Skeletal muscle cell (primary cell): ENCODE data around the gene OLFM1.
"Not testable (repeated sequence)": the region's sequence is repeated elsewhere in the genome, so short reads cannot be mapped to it uniquely, and the experiment has no call there.

Experiments used
- DNase-seq: peaks from one replicate; pipeline ENCODE4 v3.0.0-alpha.2; 2010; ENCODE audit warnings: low read depth
- H3K4me3 ChIP-seq: 2 replicates; pipeline ENCODE4 v1.5.1; 2011; ENCODE audit warnings: low read depth, mild to moderate bottlenecking, control low read depth, low read length, moderate library complexity

The OLFM1 gene

DNA sequence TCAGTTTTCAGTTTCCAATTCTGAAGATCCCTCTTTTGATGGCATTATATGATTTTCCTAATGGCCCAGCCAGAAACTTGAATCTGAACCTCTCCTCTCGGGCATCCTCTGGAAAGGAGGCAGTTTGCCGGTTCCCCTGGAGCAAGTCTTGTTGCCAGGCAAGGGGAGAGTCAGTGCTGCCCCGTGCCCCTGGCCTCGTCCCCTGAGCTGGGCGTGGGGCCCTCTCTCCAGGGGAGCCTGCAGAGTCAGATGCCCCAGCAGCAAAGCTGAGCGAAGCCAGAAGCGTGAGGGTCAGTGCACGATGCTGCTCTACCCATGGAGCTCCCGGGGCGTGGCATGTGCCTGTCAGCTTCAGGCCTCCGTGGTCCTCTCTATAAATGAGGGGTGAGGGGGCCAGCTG is 14.0 kb downstream of the OLFM1 start:
- no peak overlapping the region for H3K4me3 ChIP-seq
- no peak for DNase-seq

DNA sequence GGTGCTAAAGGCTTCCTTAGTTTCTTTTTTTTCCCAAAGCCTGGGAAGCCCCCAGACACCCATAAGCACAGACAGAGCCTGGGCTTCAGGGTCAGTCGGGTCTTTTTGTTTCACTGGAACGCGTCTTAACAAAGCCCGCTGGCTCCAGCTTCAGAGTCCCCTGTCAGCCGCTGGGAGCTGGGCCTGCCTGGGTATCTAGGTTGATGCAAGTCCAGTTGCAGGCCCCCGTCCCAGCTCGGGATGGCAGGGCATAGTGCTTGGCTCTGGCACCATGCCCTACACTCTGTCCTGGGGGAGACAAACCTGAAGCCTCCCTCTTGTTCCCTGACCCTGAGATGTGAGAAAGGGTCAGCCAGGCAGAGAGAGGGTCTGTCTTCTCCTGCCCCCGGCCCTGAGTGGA is 14.5 kb downstream of the OLFM1 start:
- no peak for DNase-seq
- no peak overlapping the region for H3K4me3 ChIP-seq

DNA sequence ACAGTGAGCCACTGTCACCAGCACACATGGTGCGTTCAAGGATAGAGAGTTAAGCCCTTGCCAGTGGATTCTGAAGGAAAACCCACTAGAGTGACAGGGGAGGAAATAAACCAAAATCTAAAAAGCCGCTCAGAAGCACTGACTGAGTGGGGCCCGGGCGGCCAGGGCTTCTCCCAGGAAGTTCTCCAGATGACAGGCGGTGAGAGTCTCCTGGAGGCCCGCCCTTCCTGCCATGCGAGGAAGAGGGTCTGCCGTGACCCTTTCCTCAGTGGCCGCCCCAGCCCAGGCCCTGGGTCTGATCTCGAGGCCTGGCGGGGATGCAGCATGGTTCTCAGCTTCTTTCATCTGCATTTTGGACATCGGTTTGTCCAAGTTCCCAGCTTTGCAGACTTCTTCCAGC is 14.9 kb downstream of the OLFM1 start:
- no peak for DNase-seq
- no peak overlapping the region for H3K4me3 ChIP-seq

DNA sequence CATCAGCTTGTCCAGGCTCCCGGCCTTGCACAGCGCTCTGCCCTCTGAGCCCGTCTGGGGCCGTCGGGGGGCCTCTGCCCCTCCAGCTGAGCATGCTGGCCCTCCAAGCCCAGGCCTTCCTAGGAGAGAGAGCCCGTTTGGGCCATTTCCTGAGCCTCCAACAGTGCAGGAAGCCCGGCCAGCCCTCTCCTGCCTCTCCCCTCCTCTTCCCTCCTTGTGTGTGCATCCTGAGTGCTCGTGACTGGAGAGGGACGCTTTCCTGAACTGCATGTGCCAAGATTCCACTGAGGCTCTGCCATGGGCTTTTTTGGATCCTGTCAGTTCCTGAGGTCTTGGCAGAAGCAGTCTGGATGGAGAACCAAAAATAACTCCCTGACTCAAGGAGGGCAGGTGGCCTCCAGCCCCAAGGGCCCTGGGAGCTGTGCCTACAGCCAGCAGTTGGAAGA is 15.6 kb downstream of the OLFM1 start:
- DNase-seq: no peak
- no peak overlapping the region for H3K4me3 ChIP-seq

DNA sequence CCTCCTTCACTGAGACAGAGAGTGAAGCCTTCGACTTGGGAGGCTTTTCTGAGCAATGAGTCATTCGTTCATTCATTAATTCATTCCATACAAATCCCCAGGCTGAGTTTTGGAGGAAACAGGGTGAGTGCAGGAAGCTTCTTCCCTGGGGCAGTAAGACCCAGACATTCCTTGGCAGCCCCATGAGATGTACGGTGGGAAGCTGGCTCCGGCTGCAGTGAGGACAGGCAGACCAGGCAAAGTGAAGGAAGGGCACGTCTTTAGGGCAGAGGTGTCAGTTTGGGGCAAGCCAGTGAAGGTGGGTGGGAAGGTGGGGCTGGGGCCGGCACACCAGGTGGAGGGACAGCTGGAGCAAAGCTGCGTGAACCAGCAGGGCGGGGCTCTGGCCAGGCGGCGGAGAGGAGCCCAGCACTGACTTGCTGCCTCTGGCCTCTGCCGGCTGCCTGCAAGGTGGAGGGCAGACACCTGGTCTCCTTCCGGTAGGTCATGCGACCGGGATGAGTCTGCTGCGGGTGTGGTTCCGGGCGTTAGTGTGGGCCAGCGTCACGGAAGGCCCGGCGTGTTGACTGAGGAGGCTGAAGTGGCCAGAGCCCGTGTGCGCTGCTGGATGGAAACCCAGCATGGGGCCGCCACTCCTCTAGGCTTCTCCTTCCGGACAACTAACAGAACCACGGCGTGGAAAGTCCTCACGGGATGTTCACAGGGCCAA is 16.6 kb downstream of the OLFM1 start:
- H3K4me3 ChIP-seq: no peak overlapping the region
- DNase-seq: no peak

DNA sequence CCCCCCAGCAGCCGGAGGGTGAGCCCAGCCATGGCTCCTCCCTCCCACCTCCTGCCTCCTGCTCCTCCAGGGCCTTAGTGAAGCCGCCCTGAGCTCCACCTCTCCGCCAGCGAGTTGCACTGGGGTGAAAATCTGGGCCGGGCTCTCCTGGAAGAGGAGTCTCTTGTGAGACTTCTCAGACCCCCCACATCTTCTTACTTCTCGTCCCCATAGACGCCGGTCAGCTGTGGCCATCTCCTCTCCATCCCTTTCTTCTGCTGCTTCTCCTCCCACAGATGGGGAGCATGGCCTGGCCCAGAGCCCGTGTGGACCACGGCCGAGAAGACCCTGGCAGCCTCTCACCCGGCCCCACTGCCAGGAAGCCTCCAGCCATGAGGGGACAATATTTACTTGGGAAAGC is 17.3 kb downstream of the OLFM1 start:
- H3K4me3 ChIP-seq: no peak overlapping the region
- no peak for DNase-seq

DNA sequence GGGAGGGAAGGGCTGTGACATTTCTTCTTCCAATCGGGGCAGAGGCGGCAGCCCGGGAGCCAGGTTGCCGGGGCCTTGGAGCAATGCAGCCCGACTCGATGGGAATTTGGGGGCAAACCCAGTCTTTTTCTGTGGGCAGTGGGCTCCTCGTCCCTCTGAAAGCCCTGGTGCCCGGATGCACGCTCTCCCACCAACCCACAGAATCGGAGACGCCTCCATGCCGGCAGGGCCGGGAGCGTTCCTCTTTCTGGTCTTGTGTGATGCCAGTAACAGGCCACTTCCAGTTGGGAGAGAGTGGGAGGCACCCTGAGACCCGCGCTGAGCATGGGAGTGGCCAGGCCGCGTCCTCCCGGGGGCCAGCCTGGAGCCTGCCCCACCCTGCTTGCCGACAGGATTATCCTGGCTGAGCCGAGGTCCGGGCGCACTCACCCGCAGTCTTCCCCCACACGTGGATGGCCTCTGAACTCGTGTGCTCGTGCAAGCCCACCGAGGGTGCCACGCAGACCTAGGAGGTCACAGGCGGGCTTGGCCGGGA is 17.8 kb downstream of the OLFM1 start:
- no peak for DNase-seq
- H3K4me3 ChIP-seq: no peak overlapping the region

DNA sequence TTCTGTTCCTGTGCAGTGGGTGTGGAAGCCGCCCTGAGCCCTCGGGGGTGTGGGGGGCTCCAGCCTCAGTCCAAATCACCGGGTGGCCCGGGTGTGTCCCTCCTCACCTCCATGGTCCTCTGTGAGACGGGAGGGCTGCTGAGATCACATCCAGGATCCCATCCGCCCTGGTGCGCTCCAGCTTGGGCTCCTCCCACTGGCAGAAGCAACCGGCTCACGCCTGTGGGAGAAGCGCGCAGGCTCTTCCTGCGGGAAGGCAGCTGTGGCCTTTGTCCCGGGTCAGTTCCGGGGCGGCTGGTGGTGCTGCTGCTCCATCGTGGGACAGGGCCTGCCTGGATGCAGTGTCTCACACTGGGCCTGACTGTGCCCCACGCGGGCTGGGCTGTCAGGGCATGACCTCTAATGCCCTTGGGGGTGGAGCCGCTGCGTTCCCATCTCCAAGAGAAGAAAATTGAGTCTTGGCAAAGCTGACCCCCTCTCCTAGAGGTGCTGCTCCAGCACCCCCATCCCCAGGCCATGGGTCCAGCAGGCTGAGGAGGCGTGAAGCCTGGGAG is 18.5 kb downstream of the OLFM1 start:
- H3K4me3 ChIP-seq: no peak overlapping the region
- DNase-seq: no peak

DNA sequence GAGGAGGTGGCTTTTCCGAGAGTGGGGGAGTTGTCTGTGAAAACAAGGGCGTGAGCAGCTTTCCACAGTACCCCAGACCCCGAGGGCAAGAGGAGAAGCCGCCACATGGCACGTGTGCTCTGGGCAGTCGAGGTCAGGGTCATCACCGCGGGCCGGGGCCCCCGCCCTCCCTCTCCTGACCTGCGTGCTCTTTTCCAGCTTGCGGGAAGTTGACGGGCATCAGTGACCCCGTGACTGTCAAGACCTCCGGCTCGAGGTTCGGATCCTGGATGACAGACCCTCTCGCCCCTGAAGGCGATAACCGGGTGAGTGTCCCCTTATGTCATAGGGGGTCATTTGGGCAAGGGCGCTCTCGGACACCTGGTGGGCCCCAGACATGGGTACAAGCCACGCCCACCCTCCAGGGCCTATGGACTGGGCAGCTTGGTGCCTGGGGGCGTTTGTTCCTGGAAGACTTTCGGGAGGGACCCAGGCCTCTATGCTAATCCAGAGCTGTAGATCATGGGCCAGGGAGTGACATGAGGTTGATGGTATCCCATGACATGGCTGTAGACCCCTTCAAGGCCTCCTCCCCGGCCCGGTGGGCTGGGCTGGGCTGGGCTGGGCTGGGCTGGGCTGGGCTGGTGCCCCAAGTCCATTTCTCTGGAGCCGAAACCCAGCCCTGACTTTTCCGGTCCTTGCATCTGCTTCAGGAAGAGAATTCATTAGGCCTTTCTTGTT is 19.2 kb downstream of the OLFM1 start:
- no peak for DNase-seq
- no peak overlapping the region for H3K4me3 ChIP-seq

DNA sequence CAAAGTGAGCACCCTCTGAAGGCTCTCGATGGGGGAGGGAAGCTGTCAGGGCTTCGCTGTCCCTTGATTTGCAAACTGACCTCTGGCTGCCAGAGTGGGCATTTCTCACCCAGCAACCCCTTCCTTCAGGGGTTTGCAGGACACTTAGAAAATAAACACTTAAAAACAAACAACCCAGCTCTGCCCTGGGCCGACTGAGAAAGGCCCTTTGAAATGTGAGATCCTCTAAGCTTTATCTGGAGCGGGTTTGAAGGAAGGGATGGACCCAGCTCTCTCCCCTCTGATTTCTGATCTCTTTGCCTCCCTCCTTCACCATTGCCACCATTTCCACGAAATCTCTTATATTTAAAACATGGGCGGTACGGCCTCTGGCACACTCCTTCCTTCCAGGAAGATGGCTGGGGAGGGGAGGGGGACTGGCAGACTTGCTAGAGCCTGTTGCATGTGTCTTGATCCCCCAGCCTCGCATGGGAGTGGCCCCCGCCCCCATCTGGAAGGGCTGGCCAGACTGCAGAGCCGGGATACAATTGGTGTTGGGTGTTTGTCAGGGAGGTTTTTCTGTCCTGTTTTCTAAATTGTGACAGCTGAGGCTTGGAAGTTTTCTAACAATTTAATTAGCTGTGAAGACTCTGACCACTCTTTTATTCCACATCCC is 20.2 kb downstream of the OLFM1 start:
- no peak for DNase-seq
- H3K4me3 ChIP-seq: no peak overlapping the region

DNA sequence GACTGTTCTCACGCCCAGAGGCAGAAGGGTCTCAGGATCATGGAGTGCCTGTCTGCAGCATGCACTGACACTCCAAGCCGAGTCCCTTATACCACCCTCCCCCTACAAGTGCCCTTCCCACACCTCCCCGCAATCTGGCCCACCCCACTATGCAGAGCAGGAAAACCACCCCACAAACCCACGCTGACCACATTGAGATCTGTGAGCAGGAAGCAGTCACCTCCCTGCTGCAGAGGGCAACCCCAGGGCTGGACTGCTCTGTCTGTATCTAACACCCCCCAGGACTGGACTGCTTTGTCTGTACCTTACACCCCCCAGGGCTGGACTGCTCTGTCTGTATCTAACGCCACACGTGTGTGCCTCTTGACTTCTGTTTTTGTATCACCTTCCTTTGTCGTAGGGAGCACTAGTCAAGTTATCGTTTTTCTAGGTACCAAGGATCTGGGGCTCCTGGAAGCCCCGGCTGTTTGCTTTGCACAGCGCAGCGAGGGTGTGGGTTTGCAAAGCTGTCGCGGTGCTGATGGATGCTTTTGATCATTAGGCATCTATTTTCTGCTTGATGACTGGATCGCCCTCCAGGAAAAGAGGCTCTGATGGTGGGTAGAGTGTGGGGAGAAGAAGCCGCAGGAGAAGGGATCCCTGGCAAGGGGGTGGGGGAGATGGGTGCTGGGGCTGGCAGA is 21.5 kb downstream of the OLFM1 start:
- no peak overlapping the region for H3K4me3 ChIP-seq
- no peak for DNase-seq

DNA sequence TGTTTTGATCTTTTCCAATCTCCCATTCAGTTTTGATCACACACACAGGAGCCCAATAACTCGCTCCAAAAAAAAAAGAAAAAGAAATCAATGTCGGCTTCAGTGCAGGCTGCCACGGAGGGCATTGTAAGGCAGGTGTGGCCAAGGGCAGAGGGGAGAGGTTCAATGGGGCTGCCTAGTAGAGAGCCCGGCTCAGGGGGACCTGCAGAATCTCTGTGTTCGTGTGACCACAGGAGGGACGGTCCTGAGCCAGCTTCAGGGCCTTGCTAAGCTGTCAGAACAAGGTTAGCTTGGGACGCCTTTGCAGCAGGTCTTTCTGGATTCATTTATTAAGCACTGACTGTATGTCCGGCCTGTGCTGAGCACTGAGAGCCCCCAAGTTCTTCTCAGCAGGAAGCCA is 22.2 kb downstream of the OLFM1 start:
- DNase-seq: no peak
- H3K4me3 ChIP-seq: no peak overlapping the region

DNA sequence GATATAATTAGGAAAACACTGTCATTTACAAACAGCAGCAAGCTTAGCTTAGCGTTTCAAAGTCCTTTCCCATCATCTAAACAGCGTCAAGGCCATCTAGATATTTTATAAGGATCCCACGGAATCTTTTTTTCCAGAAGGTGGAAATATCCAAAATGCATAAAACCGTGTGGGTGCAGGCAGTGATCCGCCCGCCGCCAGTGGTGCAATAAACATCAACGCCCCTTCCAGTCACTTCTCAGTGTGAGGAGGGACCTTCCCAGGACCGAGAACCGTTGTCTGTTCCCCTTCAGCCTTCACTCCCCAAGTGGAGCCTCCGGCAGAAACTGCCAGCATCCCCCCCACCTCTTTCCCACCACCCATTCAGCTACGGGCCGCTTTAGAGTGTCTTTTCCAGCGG is 22.9 kb downstream of the OLFM1 start:
- H3K4me3 ChIP-seq: no peak overlapping the region
- no peak for DNase-seq

DNA sequence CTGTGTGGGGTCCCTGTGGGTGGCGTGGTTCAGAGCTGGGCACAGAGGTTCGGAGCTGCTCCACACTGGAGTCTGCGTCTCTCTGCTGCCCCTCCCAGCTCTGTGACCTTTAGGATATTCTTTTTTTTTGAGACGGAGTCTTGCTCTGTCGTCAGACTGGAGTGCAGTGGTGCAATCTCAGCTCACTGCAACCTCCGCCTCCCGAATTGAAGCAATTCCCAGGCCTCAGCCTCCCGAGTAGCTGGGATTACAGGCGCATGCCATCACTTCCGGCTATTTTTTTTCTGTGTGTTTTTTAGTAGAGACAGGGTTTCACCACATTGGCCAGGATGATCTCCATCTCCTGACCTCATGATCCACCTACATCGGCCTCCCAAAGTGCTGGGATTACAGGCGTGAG is 24.1 kb downstream of the OLFM1 start:
- DNase-seq, H3K4me3 ChIP-seq: not testable (repeated sequence)

DNA sequence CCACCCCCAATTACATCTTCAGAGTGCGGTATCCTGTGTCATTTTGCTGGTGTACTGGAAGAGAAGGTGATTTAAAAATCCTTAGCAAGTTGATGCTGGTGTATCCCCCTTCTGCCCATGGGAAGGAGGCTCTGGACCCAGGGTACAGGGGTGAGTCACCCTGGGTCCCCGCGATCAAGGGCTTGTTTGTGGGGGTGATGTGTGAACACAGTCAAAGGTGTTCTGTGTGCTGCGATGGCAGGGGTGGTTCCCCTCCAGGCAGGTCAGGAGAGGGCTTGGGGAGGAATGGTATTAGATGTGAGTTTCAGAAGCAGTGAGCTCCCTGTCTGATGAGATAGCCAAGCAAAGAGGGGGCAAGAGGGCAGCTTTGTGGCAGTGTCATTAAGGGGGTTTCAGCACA is 28.9 kb downstream of the OLFM1 start:
- no peak overlapping the region for H3K4me3 ChIP-seq
- no peak for DNase-seq

DNA sequence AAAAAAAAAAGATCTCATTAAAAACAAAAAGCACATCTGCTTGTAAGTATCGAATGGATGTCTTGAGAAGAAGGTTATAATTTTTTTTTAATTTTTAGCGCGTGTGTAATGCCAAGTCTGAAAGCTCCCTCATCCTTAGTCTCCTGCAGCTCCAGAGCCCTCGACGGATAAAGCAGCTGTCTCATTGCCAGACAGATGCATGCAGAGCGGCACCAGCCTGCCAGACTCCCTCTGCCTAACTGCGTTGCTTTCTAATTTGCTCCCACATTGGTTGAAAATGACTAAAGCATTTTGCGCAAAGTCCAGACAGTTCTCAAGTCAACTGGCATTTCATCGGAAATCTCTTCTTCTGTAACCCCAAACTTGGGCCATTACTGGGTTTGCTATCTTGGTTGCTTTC is 29.4 kb downstream of the OLFM1 start:
- no peak for DNase-seq
- H3K4me3 ChIP-seq: no peak overlapping the region

DNA sequence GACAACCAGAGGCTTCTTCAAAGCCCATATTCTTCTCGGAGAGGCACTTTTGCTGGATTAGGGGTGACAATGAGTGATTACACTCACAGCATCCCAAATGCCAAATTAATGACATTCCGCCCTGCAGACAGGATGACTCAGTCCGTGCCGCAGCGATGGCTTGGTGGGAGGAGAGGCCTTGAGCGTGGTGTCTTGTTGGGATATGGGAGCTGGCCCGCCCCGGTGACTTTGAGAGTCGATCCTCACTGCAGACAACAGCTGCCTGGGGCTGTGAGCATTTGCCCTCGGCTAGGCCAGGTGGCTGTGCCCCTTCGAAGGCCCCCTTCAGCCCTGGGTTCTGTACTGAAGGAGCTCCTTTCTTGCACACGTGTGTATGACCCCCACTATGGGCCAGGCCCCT is 29.8 kb downstream of the OLFM1 start:
- no peak overlapping the region for H3K4me3 ChIP-seq
- DNase-seq: no peak

DNA sequence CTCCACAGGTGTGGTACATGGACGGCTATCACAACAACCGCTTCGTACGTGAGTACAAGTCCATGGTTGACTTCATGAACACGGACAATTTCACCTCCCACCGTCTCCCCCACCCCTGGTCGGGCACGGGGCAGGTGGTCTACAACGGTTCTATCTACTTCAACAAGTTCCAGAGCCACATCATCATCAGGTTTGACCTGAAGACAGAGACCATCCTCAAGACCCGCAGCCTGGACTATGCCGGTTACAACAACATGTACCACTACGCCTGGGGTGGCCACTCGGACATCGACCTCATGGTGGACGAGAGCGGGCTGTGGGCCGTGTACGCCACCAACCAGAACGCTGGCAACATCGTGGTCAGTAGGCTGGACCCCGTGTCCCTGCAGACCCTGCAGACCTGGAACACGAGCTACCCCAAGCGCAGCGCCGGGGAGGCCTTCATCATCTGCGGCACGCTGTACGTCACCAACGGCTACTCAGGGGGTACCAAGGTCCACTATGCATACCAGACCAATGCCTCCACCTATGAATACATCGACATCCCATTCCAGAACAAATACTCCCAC is 32.1 kb downstream of the OLFM1 start:
- H3K4me3 ChIP-seq: no peak overlapping the region
- DNase-seq: no peak

DNA sequence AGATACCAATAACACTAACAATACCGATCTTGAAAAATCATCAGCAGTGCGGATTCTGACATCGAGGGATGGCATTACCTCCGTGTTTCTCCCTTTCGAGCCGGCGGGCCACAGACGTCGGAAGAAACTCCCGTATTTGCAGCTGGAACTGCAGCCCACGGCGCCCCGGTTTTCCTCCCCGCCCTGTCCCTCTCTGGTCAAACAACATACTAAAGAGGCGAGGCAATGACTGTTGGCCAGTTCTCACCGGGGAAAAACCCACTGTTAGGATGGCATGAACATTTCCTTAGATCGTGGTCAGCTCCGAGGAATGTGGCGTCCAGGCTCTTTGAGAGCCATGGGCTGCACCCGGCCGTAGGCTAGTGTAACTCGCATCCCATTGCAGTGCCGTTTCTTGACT is 32.8 kb downstream of the OLFM1 start:
- no peak for DNase-seq
- H3K4me3 ChIP-seq: no peak overlapping the region
